Measurements from ENCODE around the gene SLC2A10.
A peak's percentile ranks its signal among the peaks of the same experiment; 100 is the strongest.

SLC2A10 gene

DNA sequence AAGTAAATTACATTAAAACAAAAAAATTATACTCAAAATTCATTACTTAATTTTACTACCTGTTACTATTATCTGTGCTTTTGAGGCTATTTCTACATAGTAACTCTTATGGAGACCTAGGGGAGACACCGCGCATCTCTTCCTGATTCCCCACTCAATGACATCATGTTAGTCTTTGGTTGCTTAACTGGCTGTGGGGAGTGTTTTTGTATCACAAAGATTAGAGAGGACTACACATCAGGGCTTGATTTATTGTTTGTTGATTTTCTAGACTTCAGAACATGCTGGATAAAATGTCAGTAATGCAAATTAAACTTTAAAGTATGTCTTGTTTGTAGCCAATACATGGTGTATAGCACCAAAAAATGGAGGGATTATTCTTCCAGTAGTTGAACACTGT lies 26.0 kb downstream of the SLC2A10 start:
- no peak for DNase-seq (ENCODE audit: low spot score)

- DNase-seq (ENCODE audit: low spot score), result no peak
These were observed 30.2 kb downstream of the SLC2A10 start for GRCh38 chr20:46739431-46740213.

- no peak for DNase-seq (ENCODE audit: low spot score)
These were observed 30.8 kb downstream of the SLC2A10 start for GRCh38 chr20:46740214-46740609.

GRCh38 chr20:46741924-46742668 lies 32.6 kb downstream of the SLC2A10 start:
- DNase-seq (ENCODE audit: low spot score), result no peak

DNA sequence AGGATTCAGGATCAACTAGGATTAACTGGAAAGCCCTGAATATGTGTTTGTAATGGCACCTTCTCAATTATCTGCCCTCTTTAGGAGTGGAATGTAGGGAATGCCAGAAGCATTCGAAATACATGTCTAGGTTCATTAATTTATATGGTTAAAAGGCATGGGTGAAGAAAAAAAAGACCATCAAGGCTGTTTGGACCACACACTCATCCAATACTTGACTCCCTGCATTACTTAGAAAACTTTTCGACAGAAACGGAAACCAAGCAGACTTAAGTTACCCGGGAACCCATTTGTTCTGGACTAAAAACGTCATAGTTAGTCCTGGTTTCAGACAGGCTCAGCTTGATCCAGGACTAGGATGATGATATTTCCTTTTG lies 33.2 kb downstream of the SLC2A10 start:
- no peak for DNase-seq (ENCODE audit: low spot score)

GRCh38 chr20:46743088-46743487 lies 33.6 kb downstream of the SLC2A10 start:
- DNase-seq (ENCODE audit: low spot score), result no peak

GRCh38 chr20:46746956-46747526 lies 37.6 kb downstream of the SLC2A10 start:
- no peak for DNase-seq (ENCODE audit: low spot score)

- no peak for DNase-seq (ENCODE audit: low spot score)
These were observed 39.7 kb downstream of the SLC2A10 start for GRCh38 chr20:46749147-46749546.

GRCh38 chr20:46751856-46752255 lies 42.4 kb downstream of the SLC2A10 start:
- no peak for DNase-seq (ENCODE audit: low spot score)

DNA sequence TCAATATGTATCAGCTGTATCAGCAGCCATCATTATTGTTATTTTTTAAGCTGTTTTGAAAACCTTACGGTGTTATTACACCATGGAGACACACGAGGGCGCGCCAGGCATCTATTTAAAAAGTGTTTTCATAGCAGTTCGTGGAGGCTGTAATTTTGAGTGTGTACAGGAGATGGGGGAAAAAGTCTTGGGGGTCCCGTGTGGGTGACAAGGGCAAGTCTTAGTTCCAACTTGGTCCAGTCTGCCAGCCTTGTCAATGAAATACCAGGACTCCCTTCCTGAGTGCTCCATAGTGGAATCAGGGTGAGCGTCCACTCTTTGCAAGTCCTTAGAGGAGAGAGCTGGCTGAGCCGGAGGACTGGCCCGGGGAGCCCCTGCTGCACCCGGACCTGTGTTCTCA lies 43.3 kb downstream of the SLC2A10 start:
- peak; percentile 77 for DNase-seq (ENCODE audit: low spot score)

DNA sequence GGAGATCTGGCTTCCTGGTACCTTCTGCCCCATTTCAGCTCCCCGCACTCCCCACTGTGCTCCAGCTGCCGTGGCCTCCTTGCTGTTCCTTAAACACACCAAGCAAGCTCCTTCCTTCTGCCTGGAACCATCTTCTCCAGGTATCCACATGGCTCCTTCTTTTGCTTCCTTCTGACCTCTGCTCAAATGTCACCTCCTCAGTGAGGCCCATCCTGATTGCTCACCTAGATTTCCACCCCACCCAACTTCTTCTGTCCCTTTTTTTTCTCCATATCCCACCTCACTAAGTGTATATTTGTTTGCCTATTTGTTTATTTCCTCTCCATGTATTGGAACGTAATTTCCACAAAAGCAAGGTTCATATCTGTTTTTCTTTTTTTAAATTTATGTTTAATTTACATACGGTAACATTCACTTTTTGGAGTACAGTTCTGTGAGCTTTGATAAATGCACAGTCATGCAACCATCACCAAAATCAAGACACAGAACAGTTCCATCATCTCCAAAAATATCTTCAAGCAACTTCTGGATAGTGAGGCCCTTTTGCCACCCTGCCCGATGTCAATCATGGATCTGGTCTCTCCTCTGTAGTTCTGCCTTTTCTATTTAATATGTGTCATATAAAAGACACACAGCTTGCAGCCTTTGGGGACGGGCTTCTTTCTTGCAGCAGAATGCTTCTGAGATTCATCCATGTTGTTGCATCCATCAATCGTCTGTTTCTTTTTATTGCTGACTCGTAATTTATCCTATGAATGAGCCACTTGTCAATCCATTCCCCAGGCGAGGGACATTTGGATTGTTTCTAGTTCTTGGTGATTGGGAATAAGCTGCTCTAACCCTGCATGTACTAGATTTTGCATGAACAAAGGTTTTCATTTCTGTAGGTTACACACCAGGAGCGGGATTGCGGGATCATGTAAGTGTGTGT lies 46.3 kb downstream of the SLC2A10 start:
- DNase-seq (ENCODE audit: low spot score), result no peak

DNA sequence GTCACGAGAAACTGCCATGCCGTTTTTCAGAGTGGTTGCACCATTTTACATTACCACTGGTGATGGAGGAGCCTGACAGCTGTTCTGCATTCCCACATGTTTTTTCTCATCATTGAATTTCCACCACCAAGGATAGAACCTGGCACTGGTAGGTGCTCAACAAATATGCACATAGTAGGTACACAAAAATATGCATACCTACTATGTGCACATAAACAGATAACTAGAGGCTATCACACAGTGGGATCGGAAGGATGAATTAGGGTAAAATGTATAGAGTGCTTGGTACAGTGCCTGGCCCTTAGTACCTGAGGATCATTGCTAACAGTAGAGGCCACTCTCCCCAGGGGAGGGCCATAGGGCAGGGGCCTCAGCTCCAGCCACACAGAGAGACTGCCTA lies 47.0 kb downstream of the SLC2A10 start:
- DNase-seq (ENCODE audit: low spot score), result no peak

DNA sequence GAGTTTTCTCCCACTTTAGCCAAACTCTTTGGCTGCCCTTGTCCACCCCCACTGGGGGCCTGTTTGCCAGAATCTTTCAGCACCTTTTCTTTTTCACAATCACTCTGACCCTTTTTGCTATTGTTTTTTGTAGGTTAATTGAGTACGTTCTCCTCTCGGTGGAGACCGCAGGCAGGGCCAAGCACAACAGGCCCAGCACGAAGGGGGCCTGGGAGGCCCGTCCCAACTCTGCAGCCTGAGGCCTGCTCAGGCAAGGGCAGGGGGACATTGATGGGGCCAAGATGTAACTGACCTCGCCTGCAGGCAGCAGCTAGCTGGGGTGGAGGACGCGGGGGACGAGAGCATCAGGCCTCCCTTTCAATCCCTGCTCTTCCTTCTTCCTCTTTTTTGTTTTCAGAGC lies 47.7 kb downstream of the SLC2A10 start:
- no peak for DNase-seq (ENCODE audit: low spot score)

DNA sequence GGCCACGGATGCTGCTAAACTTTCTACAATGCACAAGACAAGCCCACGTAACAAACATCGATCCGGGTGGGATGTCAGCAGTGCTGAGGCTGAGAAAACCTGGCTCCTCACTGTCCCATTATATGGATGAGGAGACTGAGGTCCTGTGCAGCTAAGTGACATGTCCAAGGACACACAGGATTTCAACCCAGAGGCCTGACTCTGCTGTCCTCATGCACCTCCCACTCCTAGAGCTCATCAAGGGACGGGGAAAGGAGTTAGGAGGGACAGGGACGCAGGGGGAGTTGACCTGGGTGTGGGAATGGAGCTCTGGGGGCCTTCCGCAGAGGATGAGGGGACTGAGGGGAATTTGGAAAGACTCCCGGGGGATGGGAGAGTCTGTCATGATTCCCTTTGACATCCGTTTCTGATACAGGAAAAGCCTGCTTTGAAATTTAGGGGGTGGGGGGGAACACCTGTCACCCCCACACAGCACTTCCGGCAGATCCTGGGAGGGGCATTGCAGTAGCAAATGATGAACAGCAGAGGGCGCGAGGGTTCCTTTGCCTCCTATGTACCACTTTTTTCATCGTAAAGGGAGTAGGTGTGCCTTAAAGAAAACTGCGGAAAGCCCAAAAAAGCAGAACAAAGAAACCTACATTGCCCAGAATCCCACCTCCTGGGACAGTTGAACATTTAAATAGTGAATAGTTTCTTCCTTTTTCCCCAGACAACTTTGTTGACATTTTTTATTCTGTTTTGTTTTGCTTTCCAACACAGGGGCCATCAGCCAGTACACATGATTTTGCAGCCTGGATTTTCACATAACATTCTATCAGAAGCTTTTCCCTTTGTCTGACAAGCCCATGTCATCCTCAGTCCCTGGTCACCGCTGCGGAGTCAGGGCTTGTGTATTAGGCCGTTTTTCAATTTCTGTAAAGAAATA lies 48.6 kb downstream of the SLC2A10 start:
- peak; percentile 74 for DNase-seq (ENCODE audit: low spot score)

- DNase-seq (ENCODE audit: low spot score), result no peak
These were observed 49.6 kb downstream of the SLC2A10 start for GRCh38 chr20:46758929-46759669.

DNA sequence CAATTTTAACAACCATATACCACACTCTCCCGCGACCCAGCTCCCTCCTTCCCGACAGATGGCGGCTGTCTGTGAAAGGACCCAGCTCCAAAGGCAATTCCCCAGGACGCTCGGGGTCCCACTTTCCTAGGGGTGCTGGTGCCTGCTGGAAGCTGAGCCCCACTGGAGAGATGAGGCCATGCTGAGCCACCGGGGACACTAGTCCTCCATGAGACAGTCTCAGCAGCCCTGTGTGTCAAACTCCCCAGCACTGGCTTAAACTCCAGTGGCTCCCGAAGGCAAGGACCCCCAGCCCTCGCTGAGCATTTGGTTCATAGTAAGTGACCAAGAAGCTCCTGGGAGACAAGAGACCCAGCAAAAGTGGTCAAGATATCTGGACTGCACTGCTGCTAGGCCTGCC lies 52.1 kb downstream of the SLC2A10 start:
- no peak for DNase-seq (ENCODE audit: low spot score)

- DNase-seq (ENCODE audit: low spot score), result no peak
These were observed 54.6 kb downstream of the SLC2A10 start for GRCh38 chr20:46764068-46764467.

- no peak for DNase-seq (ENCODE audit: low spot score)
These were observed 56.2 kb downstream of the SLC2A10 start for GRCh38 chr20:46765506-46766120.

DNA sequence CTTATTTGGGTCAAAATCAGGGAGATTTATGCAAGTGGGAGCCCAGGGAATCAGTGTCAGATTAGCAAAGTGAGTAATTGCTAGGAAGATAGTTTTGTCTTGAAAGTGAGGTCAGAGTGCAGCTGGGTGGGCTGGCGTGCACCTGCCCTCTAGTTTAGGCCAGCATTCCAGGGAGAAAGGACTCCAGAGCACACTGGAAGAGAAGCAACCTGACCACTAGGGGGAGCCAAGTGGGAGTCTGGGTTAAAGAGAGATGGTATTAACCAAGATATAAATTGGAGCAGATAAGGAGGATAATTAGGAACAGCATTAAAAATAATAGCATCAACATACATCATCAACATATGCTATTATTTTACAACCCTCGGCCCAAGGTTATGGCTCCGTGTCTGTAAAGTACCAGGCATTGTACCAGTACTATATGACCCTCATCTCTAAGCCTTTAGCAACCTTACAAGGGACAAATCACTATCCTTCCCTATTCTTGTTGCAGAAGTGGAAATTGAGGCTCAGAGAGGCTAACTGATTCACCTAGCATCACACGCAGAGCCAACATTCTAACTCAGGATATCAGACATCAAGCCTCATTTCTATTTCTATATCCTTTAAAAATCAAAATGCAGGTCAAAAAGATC lies 57.8 kb downstream of the SLC2A10 start:
- no peak for DNase-seq (ENCODE audit: low spot score)

Measured in ecto neural progenitor cell (in vitro differentiated cells).